GM21723 (cell line): ENCODE measurements around the gene CCDC88C.
A peak's percentile ranks its signal among the peaks of the same experiment; 100 is the strongest.

ENCODE experiments used
- ATAC-seq: cut with Tn5 transposase; IDR thresholded peaks from one replicate; pipeline ENCODE4 v1.9.1; 2021; ENCODE audit warnings: mild to moderate bottlenecking, moderate library complexity; ENCODE audit not compliant: unreplicated experiment

CCDC88C gene

GRCh38 chr14:91380610-91381371 is 36.8 kb downstream of the CCDC88C start:
- no peak for ATAC-seq

- no peak for ATAC-seq
Observed at GRCh38 chr14:91380123-91380522, 37.5 kb downstream of the CCDC88C start.

GRCh38 chr14:91379579-91379932 is 38.1 kb downstream of the CCDC88C start:
- ATAC-seq: no peak

GRCh38 chr14:91378930-91379578 is 38.6 kb downstream of the CCDC88C start:
- no peak for ATAC-seq

- no peak for ATAC-seq
Observed at GRCh38 chr14:91377700-91378652, 39.6 kb downstream of the CCDC88C start.

GRCh38 chr14:91376547-91377477 is 40.8 kb downstream of the CCDC88C start:
- no peak for ATAC-seq

GRCh38 chr14:91375720-91376452 is 41.7 kb downstream of the CCDC88C start:
- no peak for ATAC-seq

GRCh38 chr14:91374879-91375702 is 42.5 kb downstream of the CCDC88C start:
- no peak for ATAC-seq

GRCh38 chr14:91374287-91374878 is 43.2 kb downstream of the CCDC88C start:
- ATAC-seq: no peak

GRCh38 chr14:91373591-91374254 is 43.9 kb downstream of the CCDC88C start:
- ATAC-seq: peak; percentile 70

- ATAC-seq: peak; percentile 12
Observed at GRCh38 chr14:91372671-91373495, 44.7 kb downstream of the CCDC88C start.

GRCh38 chr14:91371990-91372375 is 45.6 kb downstream of the CCDC88C start:
- ATAC-seq: no peak

GRCh38 chr14:91371011-91371989 is 46.3 kb downstream of the CCDC88C start:
- ATAC-seq: no peak

GRCh38 chr14:91369628-91370445 is 47.8 kb downstream of the CCDC88C start:
- ATAC-seq: no peak
